Loucy (cell line): ENCODE data around the gene MARK3.

ENCODE experiments used
- H2AFZ ChIP-seq: fragments of 200-600 bp; sonication (generic); 2 replicates; pipeline ENCODE4 v1.6.0; 2016; ENCODE audit warnings: antibody characterized with exemption, mild to moderate bottlenecking, low read length, moderate library complexity
- H3F3A ChIP-seq: fragments of 200-600 bp; 2 replicates; pipeline ENCODE4 v1.6.0; 2016; ENCODE audit warnings: antibody characterized with exemption, low read depth, mild to moderate bottlenecking
- H3K27me3 ChIP-seq: fragments of 200-600 bp; sonication (generic); 2 replicates; pipeline ENCODE4 v1.6.1; 2014; ENCODE audit warnings: low read length, mild to moderate bottlenecking; ENCODE audit not compliant: insufficient read depth, poor library complexity, severe bottlenecking
- H3K36me3 ChIP-seq: fragments of 200-600 bp; sonication (generic); 2 replicates; pipeline ENCODE4 v1.6.1; 2016; ENCODE audit warnings: low read length; ENCODE audit not compliant: insufficient read depth
- H3K4me1 ChIP-seq: fragments of 200-600 bp; sonication (generic); 2 replicates; pipeline ENCODE4 v1.5.1; 2014; ENCODE audit warnings: low read length, mild to moderate bottlenecking; ENCODE audit not compliant: insufficient read depth, poor library complexity, severe bottlenecking
- H3K4me2 ChIP-seq: fragments of 200-600 bp; sonication (generic); 2 replicates; pipeline ENCODE4 v1.6.0; 2014; ENCODE audit warnings: antibody characterized with exemption, low read length, low read depth, mild to moderate bottlenecking; ENCODE audit not compliant: poor library complexity, severe bottlenecking
- H3K4me3 ChIP-seq: fragments of 200-600 bp; sonication (generic); 2 replicates; pipeline ENCODE4 v1.5.1; 2014; ENCODE audit warnings: low read length, mild to moderate bottlenecking, mixed read lengths; ENCODE audit not compliant: poor library complexity, severe bottlenecking
- H3K79me2 ChIP-seq: fragments of 200-600 bp; sonication (generic); 2 replicates; pipeline ENCODE4 v1.6.1; 2014; ENCODE audit warnings: low read length; ENCODE audit not compliant: insufficient read depth
- H3K9ac ChIP-seq: fragments of 200-600 bp; sonication (generic); 2 replicates; pipeline ENCODE4 v1.6.0; 2014; ENCODE audit warnings: mild to moderate bottlenecking, low read depth, low read length, moderate library complexity; ENCODE audit not compliant: poor library complexity, severe bottlenecking
- H3K9me2 ChIP-seq: fragments of 200-600 bp; sonication (generic); replicated peaks from 2 replicates; pipeline ENCODE4 v1.6.1; 2016; ENCODE audit warnings: low read depth, low read length, mixed read lengths
- H3K9me3 ChIP-seq: fragments of 200-600 bp; sonication (generic); 2 replicates; pipeline ENCODE4 v1.6.1; 2014; ENCODE audit warnings: mild to moderate bottlenecking, antibody characterized with exemption, low read length, low read depth; ENCODE audit not compliant: insufficient read depth
- H4K20me1 ChIP-seq: fragments of 200-600 bp; sonication (generic); 2 replicates; pipeline ENCODE4 v1.6.0; 2014; ENCODE audit warnings: antibody characterized with exemption, low read length, mild to moderate bottlenecking; ENCODE audit not compliant: insufficient read depth, poor library complexity, severe bottlenecking
- EZH2phosphoT487 ChIP-seq: fragments of 200-600 bp; IDR thresholded peaks from 2 replicates; pipeline ENCODE4 v1.6.1; 2018; ENCODE audit warnings: antibody characterized with exemption, mild to moderate bottlenecking, moderate library complexity, borderline replicate concordance
- TF ChIP-seq, protein P1 (sequence below): fragments of 200-600 bp; sonication (generic); conservative IDR thresholded peaks from 2 replicates; pipeline ENCODE4 v1.5.1; 2014; ENCODE audit warnings: mild to moderate bottlenecking, antibody characterized with exemption, low read length

Gene MARK3

DNA sequence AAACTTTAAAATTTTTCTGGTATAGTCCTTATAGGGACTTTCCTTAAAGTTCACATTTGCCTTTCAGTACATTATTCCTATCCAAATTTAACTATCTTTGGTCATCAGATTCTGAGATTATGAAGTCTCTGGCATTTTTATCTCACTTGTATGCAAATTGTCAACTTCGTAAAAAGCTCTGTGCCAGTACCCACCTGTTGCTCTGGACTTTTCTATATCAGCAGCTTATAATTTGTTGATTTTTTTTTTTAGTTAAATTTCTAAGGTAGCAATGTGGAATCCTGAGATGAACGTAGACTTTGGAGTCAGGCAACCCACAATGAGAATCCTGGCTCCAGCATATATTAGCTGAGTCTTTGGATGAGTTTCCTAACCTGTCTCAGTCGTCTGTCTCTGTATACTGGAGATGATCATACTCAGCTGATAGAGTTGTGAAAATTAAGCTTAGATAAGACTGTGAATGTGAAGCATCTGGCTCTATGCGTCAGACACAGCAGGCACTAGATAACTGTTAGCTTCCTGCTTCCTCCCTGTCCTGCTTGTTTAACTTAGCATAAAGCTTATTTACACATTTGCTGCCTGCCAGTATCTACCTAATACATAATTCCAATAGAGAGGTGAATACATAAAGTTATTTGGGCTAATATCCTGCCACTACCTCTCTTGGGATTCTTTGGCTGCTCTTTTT lies 59.8 kb downstream of the MARK3 start:
- TF ChIP-seq EZH2phosphoT487, result no peak
- TF ChIP-seq, protein P1, sequence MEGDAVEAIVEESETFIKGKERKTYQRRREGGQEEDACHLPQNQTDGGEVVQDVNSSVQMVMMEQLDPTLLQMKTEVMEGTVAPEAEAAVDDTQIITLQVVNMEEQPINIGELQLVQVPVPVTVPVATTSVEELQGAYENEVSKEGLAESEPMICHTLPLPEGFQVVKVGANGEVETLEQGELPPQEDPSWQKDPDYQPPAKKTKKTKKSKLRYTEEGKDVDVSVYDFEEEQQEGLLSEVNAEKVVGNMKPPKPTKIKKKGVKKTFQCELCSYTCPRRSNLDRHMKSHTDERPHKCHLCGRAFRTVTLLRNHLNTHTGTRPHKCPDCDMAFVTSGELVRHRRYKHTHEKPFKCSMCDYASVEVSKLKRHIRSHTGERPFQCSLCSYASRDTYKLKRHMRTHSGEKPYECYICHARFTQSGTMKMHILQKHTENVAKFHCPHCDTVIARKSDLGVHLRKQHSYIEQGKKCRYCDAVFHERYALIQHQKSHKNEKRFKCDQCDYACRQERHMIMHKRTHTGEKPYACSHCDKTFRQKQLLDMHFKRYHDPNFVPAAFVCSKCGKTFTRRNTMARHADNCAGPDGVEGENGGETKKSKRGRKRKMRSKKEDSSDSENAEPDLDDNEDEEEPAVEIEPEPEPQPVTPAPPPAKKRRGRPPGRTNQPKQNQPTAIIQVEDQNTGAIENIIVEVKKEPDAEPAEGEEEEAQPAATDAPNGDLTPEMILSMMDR, result no peak
- Histone ChIP-seq H3K9me2 (no peaks in the 10 kb centered on the region), H3K27me3 (no peaks in the 10 kb centered on the region), H3K4me2 (no peak overlapping the region), H3K9ac (no peak overlapping the region), H3K36me3 (peaks cover 21% of the 10 kb centered on the region; the same call in 1 of the 2 replicates), H3F3A (no peaks in the 10 kb centered on the region), H4K20me1 (peaks cover 13% of the 10 kb centered on the region), H3K9me3 (no peaks in the 10 kb centered on the region), H2AFZ (no peak overlapping the region), H3K4me3 (no peak overlapping the region), H3K4me1 (no peaks in the 10 kb centered on the region), H3K79me2 (peaks cover 61% of the 10 kb centered on the region; the same call in 1 of the 2 replicates)

GRCh38 chr14:103445806-103446205 lies 60.6 kb downstream of the MARK3 start:
- Histone ChIP-seq H3K79me2 (peaks cover 66% of the 10 kb centered on the region; the same call in 1 of the 2 replicates), H3K9me2 (no peaks in the 10 kb centered on the region), H4K20me1 (peaks cover 13% of the 10 kb centered on the region), H3K4me3 (no peak overlapping the region), H3K27me3 (no peaks in the 10 kb centered on the region), H3F3A (no peaks in the 10 kb centered on the region), H3K9me3 (no peaks in the 10 kb centered on the region), H3K9ac (no peak overlapping the region), H2AFZ (no peak overlapping the region), H3K36me3 (peaks cover 16% of the 10 kb centered on the region; the same call in 1 of the 2 replicates), H3K4me1 (no peaks in the 10 kb centered on the region), H3K4me2 (no peak overlapping the region)
- no peak for TF ChIP-seq EZH2phosphoT487
- TF ChIP-seq, protein P1, result no peak

GRCh38 chr14:103448097-103448496 lies 62.9 kb downstream of the MARK3 start:
- no peak overlapping the region for H3K4me3 ChIP-seq
- no peak for TF ChIP-seq EZH2phosphoT487
- TF ChIP-seq, protein P1, result no peak
- H2AFZ ChIP-seq, result no peak overlapping the region
- H3K79me2 ChIP-seq, result peaks cover 61% of the 10 kb centered on the region; the same call in 1 of the 2 replicates
- no peaks in the 10 kb centered on the region for H3F3A ChIP-seq
- no peaks in the 10 kb centered on the region for H3K9me3 ChIP-seq
- no peaks in the 10 kb centered on the region for H3K9me2 ChIP-seq
- no peak overlapping the region for H3K9ac ChIP-seq
- H3K27me3 ChIP-seq, result no peaks in the 10 kb centered on the region
- peaks cover 11% of the 10 kb centered on the region for H4K20me1 ChIP-seq
- no peaks in the 10 kb centered on the region for H3K4me1 ChIP-seq
- no peak overlapping the region for H3K4me2 ChIP-seq
- peaks cover 23% of the 10 kb centered on the region; the same call in 1 of the 2 replicates for H3K36me3 ChIP-seq
